ENCODE results near the gene FCGBP.
"Not testable (repeated sequence)": the region's sequence is repeated elsewhere in the genome, so short reads cannot be mapped to it uniquely, and the experiment has no call there.

Gene FCGBP

DNA sequence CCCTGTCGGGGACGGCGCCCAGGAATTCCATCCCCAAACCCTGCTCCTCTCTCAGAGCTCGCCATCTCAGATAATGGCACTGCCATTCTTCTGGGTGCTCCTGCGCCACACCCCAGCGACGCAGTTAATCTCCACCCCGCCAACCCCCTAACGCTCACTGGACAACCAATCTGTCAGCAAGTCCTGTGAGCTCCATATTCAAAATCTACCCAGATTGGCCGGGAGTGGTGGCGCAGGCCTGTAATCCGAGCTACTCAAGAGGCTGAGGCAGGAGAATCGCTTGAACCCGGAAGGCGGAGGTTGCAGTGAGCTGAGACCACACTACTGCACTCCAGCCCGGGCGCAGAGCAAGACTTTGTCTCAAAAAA is 18.6 kb downstream of the FCGBP start:
- H3K36me3 ChIP-seq (ENCODE audit: insufficient read depth, low read length) = no peaks in the 10 kb centered on the region
- H3K4me1 ChIP-seq (ENCODE audit: insufficient read depth, low read length) = no peaks in the 10 kb centered on the region

DNA sequence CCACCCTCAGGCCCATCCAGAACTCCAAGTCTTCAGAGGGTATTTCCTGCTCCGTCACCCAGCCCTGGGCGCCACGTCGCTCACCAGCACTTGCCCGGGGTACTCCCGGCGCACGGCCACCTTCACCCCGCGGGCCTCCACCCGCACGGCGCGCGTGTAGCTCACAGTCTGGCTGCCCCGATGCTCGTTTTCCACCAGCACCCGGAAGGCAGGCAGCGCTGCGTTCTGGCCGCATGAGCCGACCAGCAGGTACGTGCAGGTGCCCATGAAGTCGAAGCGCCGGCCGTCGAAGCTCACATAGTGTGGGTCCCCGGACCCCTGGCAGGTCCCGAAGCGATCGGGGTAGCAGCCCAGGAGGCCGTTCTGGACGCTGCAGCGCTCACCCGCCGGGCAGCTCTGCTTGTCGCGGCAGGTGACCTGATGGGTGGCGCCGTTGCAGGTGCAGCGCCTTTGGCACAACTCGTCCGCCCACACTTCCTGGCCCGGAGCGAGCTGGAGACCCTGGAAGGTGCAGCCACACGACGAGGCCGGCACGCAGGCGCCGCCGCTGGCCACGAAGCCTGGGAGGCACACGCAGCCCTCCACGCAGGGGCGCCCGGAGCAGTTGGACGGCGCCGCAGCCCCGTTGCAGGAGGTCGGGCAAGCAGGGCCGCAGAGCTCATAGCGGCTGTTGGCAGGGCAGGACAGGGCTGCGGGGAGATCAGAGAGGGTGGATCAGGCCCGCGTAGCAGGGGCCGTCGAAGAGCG is 19.2 kb downstream of the FCGBP start:
- no peak overlapping the region for H3K27ac ChIP-seq (ENCODE audit: low read depth, low read length)
- H3K4me1 ChIP-seq (ENCODE audit: insufficient read depth, low read length) = no peaks in the 10 kb centered on the region
- H3K4me3 ChIP-seq (ENCODE audit: low read depth in 1 of 2, low read length in 2 of 2) = no peak overlapping the region
- no peaks in the 10 kb centered on the region for H3K36me3 ChIP-seq (ENCODE audit: insufficient read depth, low read length)
- H3K27me3 ChIP-seq (ENCODE audit: control insufficient read depth in 1 of 2, insufficient read depth in 2 of 2, low read length in 2 of 2) = peaks cover 0 to 9% of the 10 kb centered on the region in 2 donors
- H3K9ac ChIP-seq (ENCODE audit: low read length) = no peak overlapping the region
- H3K9me3 ChIP-seq (ENCODE audit: low read length) = no peaks in the 10 kb centered on the region

More for the DNA sequence above, 18.6 kb downstream of the FCGBP start:
- Histone ChIP-seq H3K27me3 (ENCODE audit: control insufficient read depth in 1 of 2, insufficient read depth in 2 of 2, low read length in 2 of 2) (peaks cover 0 to 9% of the 10 kb centered on the region in 2 donors), H3K4me3 (ENCODE audit: low read depth in 1 of 2, low read length in 2 of 2) (no peak overlapping the region), H3K27ac (ENCODE audit: low read depth, low read length) (no peak overlapping the region), H3K9me3 (ENCODE audit: low read length) (no peaks in the 10 kb centered on the region), H3K9ac (ENCODE audit: low read length) (no peak overlapping the region)

DNA sequence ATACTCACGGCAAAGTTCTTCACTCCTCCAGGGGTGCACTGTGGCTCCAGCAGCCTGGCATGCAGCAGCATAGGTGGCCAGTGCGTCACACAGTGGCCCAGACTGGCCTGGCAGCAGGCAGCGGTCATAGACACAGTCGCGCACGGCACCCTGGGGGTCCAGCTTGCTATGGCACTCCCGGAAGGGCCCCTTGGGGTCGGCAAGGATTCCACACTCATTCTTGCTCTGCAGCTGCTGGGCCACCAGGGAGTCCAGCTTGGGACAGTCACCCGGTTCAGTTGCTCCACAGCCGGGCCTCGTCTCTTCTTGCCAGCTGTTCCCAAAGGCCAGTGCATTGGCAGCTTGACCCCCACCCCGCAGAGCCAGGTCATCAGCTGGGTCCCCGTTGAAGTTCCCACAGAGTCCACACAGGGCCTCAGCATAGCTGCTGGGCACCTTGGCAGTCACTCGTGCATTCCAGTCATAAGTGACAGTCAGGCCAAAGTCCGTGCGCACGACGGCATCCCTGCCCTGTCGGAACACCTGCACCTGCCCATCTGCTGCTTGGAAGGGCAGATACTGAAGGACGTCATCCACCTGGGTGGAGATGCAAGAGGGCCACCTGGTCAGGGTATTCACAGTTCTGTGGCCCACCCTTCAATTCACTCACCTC is 20.6 kb downstream of the FCGBP start:
- Histone ChIP-seq H3K4me1 (ENCODE audit: insufficient read depth, low read length) (no peaks in the 10 kb centered on the region), H3K4me3 (ENCODE audit: low read depth in 1 of 2, low read length in 2 of 2) (no peak overlapping the region), H3K9ac (ENCODE audit: low read length) (no peak overlapping the region), H3K9me3 (ENCODE audit: low read length) (no peaks in the 10 kb centered on the region), H3K36me3 (ENCODE audit: insufficient read depth, low read length) (no peaks in the 10 kb centered on the region), H3K27ac (ENCODE audit: low read depth, low read length) (no peak overlapping the region), H3K27me3 (ENCODE audit: control insufficient read depth in 1 of 2, insufficient read depth in 2 of 2, low read length in 2 of 2) (peaks cover 0 to 9% of the 10 kb centered on the region in 2 donors)

DNA sequence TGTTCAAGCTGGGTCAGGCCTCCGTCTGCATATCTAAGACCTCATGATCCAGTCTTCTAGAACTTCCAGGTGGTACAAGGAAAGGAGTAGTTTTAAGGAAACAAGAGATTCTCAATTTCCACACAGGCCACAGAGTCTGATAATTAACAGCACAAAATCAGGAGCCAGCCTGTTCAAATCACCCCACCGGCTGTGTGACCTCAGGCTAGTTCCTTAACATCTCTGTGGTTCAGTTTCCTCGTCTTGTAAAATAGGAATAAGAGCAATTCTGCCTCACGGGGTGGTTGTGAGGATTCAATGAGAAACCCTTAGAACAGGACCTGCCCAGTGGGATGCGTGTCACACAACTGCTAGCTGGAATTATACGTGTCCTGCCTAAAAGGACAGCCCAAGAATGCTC is 25.6 kb downstream of the FCGBP start:
- Histone ChIP-seq H3K9me3 (ENCODE audit: low read length) (no peaks in the 10 kb centered on the region), H3K27me3 (ENCODE audit: control insufficient read depth in 1 of 2, insufficient read depth in 2 of 2, low read length in 2 of 2) (peaks cover 0 to under 1% of the 10 kb centered on the region in 2 donors), H3K4me3 (ENCODE audit: low read depth in 1 of 2, low read length in 2 of 2) (no peak overlapping the region), H3K27ac (ENCODE audit: low read depth, low read length) (no peak overlapping the region), H3K9ac (ENCODE audit: low read length) (no peak overlapping the region), H3K36me3 (ENCODE audit: insufficient read depth, low read length) (no peaks in the 10 kb centered on the region), H3K4me1 (ENCODE audit: insufficient read depth, low read length) (no peaks in the 10 kb centered on the region)

DNA sequence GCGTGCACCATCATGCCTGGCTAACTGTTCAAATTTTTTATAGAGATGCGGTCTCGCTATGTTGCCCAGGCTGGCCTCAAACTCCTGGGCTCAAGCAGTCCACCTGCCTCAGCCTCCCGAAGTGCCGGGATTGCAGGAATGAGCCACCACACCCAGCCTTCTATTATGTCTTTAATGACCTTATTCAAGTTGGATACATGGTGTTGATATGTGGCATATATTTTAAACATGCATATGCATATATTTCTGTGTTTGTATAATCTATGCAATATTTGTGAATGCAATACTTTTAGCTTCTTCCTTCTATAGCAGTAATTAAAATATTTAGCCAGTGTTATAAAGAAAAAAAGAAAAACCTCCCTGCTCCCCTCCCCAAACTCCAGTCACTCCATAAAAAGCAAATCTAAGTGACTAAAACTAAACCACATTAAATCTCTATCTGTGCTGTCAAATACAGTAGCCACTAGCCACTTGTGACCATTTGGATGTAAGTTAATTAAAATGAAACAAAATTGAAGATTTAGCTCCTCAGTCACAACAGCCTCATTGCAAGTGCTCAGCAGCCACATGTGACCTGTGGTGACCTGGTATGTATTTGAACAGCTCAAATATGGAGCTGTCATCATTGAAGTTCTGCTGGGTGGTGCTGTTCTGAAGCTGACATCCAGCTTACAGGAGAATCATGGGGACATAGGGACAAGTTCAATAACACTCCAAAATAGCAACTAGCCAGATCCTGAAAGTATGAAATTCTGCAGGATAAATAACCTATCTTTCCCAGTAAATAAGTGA is 27.4 kb downstream of the FCGBP start:
- H3K4me3 ChIP-seq (ENCODE audit: low read depth in 1 of 2, low read length in 2 of 2) = no peak overlapping the region
- no peak overlapping the region for H3K27ac ChIP-seq (ENCODE audit: low read depth, low read length)
- no peaks in the 10 kb centered on the region for H3K4me1 ChIP-seq (ENCODE audit: insufficient read depth, low read length)
- no peaks in the 10 kb centered on the region for H3K36me3 ChIP-seq (ENCODE audit: insufficient read depth, low read length)
- H3K27me3 ChIP-seq (ENCODE audit: control insufficient read depth in 1 of 2, insufficient read depth in 2 of 2, low read length in 2 of 2) = no peaks in the 10 kb centered on the region
- H3K9ac ChIP-seq (ENCODE audit: low read length) = no peak overlapping the region
- H3K9me3 ChIP-seq (ENCODE audit: low read length) = no peaks in the 10 kb centered on the region

DNA sequence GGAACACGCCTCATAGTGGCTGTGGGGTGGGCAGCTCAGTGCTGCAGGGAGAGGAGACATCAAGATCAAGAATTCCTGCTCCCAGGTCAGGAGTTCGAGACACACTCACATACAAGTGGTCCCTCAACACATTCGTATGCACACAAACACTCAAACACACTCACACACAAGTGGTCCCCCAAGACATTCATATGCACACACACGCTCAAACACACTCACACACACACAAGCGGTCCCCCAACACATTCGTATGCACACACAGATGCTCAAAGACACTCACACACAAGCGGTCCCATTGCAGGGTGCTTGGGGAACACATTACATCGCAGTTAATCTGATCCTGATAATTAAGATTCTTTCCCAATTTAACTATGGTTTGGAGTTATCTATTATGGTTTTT is 28.2 kb downstream of the FCGBP start:
- no peaks in the 10 kb centered on the region for H3K9me3 ChIP-seq (ENCODE audit: low read length)
- H3K4me1 ChIP-seq (ENCODE audit: insufficient read depth, low read length) = no peaks in the 10 kb centered on the region
- no peak overlapping the region for H3K9ac ChIP-seq (ENCODE audit: low read length)

DNA sequence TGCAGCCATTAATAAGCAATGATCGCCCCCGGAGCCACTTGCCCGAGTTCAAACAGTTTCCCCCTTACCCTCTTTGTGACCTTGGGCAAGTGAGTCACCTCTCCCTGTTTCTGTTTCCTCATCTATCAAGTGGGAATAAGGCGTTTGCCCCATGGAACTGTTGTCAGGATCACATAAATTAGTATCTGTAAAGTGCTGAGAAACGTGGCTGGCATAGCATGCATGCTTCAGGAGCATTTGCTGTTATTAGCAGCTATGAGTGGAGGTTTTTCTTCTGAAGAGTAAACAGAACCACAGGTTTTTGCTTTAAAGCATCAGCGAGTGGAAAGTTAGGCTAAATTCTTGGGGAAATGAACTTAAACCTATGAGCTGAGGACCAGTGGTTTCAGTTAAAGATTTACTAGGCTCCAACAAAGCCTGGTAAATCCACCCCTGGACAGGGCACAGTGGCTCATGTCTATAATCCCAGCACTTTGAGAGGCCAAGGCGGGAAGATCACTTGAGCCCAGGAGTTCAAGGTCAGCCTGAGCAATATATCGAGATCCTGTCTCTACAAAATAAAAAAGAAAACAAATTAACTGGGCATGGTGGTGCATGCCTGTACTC is 30.8 kb downstream of the FCGBP start:
- not testable (repeated sequence) for H3K4me1 ChIP-seq (ENCODE audit: insufficient read depth, low read length); H3K4me3 ChIP-seq (ENCODE audit: low read depth in 1 of 2, low read length in 2 of 2); H3K9ac ChIP-seq (ENCODE audit: low read length); H3K27ac ChIP-seq (ENCODE audit: low read depth, low read length); H3K27me3 ChIP-seq (ENCODE audit: control insufficient read depth in 1 of 2, insufficient read depth in 2 of 2, low read length in 2 of 2); H3K36me3 ChIP-seq (ENCODE audit: insufficient read depth, low read length); H3K9me3 ChIP-seq (ENCODE audit: low read length)

More for the DNA sequence above, 28.2 kb downstream of the FCGBP start:
- Histone ChIP-seq H3K36me3 (ENCODE audit: insufficient read depth, low read length) (no peaks in the 10 kb centered on the region), H3K27me3 (ENCODE audit: control insufficient read depth in 1 of 2, insufficient read depth in 2 of 2, low read length in 2 of 2) (no peaks in the 10 kb centered on the region), H3K27ac (ENCODE audit: low read depth, low read length) (no peak overlapping the region), H3K4me3 (ENCODE audit: low read depth in 1 of 2, low read length in 2 of 2) (no peak overlapping the region)

DNA sequence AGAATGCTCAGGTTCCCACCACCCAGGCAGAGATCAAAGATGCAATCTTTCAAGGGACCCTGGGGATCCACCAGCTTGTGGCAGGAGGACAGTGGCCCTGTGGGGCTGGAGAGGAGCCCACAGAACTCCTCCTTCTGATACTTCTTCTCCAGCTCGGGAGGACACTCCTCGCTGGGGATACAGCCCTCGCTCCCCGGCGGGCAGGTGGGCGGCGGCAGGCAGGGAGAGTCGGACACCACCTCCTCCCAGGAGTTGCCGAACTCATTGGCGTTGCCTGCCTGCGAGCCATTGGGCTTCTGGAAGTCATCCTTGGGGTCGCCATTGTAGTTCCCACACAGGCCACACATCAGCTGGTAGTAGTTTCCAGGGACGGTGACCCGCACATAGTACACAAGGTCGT is 32.1 kb downstream of the FCGBP start:
- not testable (repeated sequence) for H3K27me3 ChIP-seq (ENCODE audit: control insufficient read depth in 1 of 2, insufficient read depth in 2 of 2, low read length in 2 of 2); H3K27ac ChIP-seq (ENCODE audit: low read depth, low read length); H3K4me1 ChIP-seq (ENCODE audit: insufficient read depth, low read length); H3K36me3 ChIP-seq (ENCODE audit: insufficient read depth, low read length); H3K4me3 ChIP-seq (ENCODE audit: low read depth in 1 of 2, low read length in 2 of 2); H3K9me3 ChIP-seq (ENCODE audit: low read length); H3K9ac ChIP-seq (ENCODE audit: low read length)

DNA sequence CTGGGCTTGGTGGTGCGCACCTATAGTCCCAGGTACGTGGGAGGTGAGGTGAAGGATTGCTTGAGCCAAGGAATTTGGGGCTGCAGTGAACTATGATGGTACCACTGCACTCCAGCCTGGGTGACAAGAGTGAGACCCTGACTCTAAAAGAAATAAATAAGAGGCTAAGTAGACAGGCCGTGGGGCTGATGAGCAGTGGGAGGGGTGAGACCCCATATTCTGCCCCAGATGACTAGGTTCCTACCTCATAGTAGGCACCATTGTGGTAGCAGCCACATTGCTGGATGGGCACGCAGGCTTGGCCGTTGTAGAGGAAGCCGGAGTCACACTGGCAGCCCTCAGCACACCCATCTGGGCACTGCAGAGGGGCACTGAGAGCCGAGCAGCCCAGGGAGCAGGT is 32.8 kb downstream of the FCGBP start:
- H3K27ac ChIP-seq (ENCODE audit: low read depth, low read length); H3K9me3 ChIP-seq (ENCODE audit: low read length); H3K36me3 ChIP-seq (ENCODE audit: insufficient read depth, low read length); H3K4me1 ChIP-seq (ENCODE audit: insufficient read depth, low read length); H3K4me3 ChIP-seq (ENCODE audit: low read depth in 1 of 2, low read length in 2 of 2); H3K27me3 ChIP-seq (ENCODE audit: control insufficient read depth in 1 of 2, insufficient read depth in 2 of 2, low read length in 2 of 2); H3K9ac ChIP-seq (ENCODE audit: low read length): not testable (repeated sequence)

DNA sequence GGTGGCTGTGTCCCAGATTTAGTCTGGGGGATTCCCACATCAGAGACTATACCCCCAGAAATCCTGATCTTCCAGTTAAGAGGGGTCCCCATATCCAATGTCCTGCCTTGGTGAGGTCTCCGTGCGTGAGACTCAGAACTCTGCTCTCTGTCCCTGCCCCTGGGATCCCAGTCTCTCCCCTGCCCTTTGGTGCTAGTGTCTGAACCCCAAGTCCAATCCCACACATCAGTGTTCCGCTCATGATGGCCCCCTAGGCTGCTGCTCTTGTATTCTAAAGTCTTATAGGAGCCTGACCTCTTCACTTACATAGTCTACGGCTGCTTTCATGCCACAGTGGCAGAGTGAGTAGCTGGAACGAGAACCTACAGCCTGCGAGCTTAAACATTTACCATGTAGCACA is 35.6 kb downstream of the FCGBP start:
- H3K4me3 ChIP-seq (ENCODE audit: low read depth in 1 of 2, low read length in 2 of 2); H3K36me3 ChIP-seq (ENCODE audit: insufficient read depth, low read length); H3K9me3 ChIP-seq (ENCODE audit: low read length); H3K4me1 ChIP-seq (ENCODE audit: insufficient read depth, low read length); H3K9ac ChIP-seq (ENCODE audit: low read length); H3K27me3 ChIP-seq (ENCODE audit: control insufficient read depth in 1 of 2, insufficient read depth in 2 of 2, low read length in 2 of 2); H3K27ac ChIP-seq (ENCODE audit: low read depth, low read length): not testable (repeated sequence)

DNA sequence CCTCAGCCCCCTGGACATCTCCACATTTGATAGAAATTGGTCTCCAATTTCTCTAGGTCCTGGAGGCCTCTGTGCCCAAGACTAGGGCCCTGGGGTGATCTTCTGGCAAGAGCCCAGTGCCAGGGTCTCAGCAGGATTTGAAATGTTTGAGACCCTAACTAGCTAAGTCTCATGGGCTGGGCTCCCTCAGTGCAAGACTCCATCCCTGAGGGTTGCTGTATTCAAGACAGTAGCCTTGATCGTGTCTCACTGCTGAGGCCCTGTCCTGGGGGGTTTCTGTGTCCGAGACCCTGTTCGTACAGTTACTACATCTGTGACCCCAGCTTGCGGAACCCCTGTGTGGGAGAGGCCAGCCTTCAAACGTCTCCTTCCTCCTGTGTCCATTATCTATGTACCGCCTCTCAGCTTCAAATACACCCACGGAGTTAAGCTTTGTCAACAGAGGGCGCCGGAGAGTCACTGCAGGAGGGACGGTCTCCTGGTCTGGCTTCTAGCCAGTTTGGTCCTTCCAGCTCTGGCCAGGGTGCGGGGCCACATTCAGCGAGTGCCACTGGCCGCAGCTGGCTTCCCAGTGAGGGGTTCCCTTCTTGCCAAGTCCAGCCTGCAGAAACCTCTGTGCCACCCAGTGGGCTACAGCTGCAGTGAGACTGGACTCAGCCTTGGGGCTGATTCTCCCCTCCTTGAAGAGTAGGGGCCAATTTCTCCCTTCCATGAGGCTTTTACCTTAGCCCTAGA is 36.8 kb downstream of the FCGBP start:
- not testable (repeated sequence) for H3K9me3 ChIP-seq (ENCODE audit: low read length); H3K27ac ChIP-seq (ENCODE audit: low read depth, low read length); H3K4me3 ChIP-seq (ENCODE audit: low read depth in 1 of 2, low read length in 2 of 2); H3K9ac ChIP-seq (ENCODE audit: low read length); H3K36me3 ChIP-seq (ENCODE audit: insufficient read depth, low read length); H3K4me1 ChIP-seq (ENCODE audit: insufficient read depth, low read length); H3K27me3 ChIP-seq (ENCODE audit: control insufficient read depth in 1 of 2, insufficient read depth in 2 of 2, low read length in 2 of 2)
